Measurements from ENCODE around the gene INHA. TPM values are rescaled to one million over a fixed set of nuclear protein-coding genes. Genes with fewer than 3 reads are reported as not detected.

INHA gene
- total RNA-seq, 1 experiment from 2014 or later = not detected

GRCh38 chr2:219553463-219553963, 18.6 kb upstream of the INHA start:
- DNase-seq (ENCODE audit: low read depth, low spot score) (no peak), ATAC-seq (no peak)
- Histone ChIP-seq H3K27me3 (ENCODE audit: insufficient read depth, low read length) (no peaks in the 10 kb centered on the region), H2AFZ (ENCODE audit: low read depth, low read length, poor library complexity, severe bottlenecking) (no peak overlapping the region), H3K9me3 (ENCODE audit: control insufficient read depth in 1 of 2, insufficient read depth in 1 of 2, low read depth in 1 of 2, low read length in 2 of 2) (no peaks in the 10 kb centered on the region), H4K20me1 (ENCODE audit: insufficient read depth) (no peaks in the 10 kb centered on the region), H3K9me2 (ENCODE audit: insufficient read depth) (no peaks in the 10 kb centered on the region), H3K79me2 (ENCODE audit: insufficient read depth, low read length) (peaks cover 18% of the 10 kb centered on the region; the same call in 1 of the 2 replicates), H3K9ac (ENCODE audit: low read length) (no peak overlapping the region), H3K36me3 (ENCODE audit: control insufficient read depth in 1 of 2, insufficient read depth in 2 of 2, low read length in 2 of 2) (peaks cover 0 to 2% of the 10 kb centered on the region in 2 experiments; a peak in 1 of 4 replicates), H3K4me1 (ENCODE audit: control insufficient read depth in 1 of 2, insufficient read depth in 2 of 2, low read length in 2 of 2) (peaks cover 3 to 19% of the 10 kb centered on the region in 2 experiments; a peak in 3 of 4 replicates), H3K4me3 (replicated peaks in 1 of 2; ENCODE audit: low read depth in 1 of 2, low read length in 2 of 2) (no peak overlapping the region), H3K4me2 (ENCODE audit: low read length) (no peak overlapping the region), H3K27ac (ENCODE audit: low read depth, low read length) (no peak overlapping the region)
- ChIA-PET RAD21 (ENCODE audit: low non-redundant PET in 1 of 2, low total read pairs in 2 of 2, uncharacterized antibody in 2 of 2, unreplicated experiment in 2 of 2) (no interaction called here), POLR2A (no interaction called here), CTCF (no interaction called here)
- intact Hi-C loops (cut with micrococcal nuclease) = no loop called here
- no peak for TF ChIP-seq SIN3A (IDR thresholded peaks at IDR 0.05; ENCODE audit: low read depth)
- no peak for TF ChIP-seq MAX (IDR thresholded peaks at IDR 0.05)
- TF ChIP-seq ZFX (IDR thresholded peaks at IDR 0.05) = no peak
- no peak for TF ChIP-seq ZBTB33 (IDR thresholded peaks at IDR 0.05; ENCODE audit: extremely low read depth, insufficient replicate concordance, low read length)
- TF ChIP-seq CTCF (IDR thresholded peaks at IDR 0.05 in 2 of 3, conservative IDR thresholded peaks at IDR 0.05 in 1 of 3; ENCODE audit: borderline replicate concordance in 1 of 3, insufficient read depth in 1 of 3, low read depth in 2 of 3, low read length in 2 of 3) = no peak
- no peak for TF ChIP-seq EGR1 (IDR thresholded peaks at IDR 0.05; ENCODE audit: low read depth)
- no peak for TF ChIP-seq ZNF274 (IDR thresholded peaks at IDR 0.05; ENCODE audit: low read depth, low read length)
- no peak for TF ChIP-seq POLR2A (IDR thresholded peaks at IDR 0.05; ENCODE audit: borderline replicate concordance, extremely low read depth, insufficient read depth, insufficient read length)
- TF ChIP-seq EZH2 (IDR thresholded peaks at IDR 0.05) = no peak
- no peak for TF ChIP-seq ATF3 (IDR thresholded peaks at IDR 0.05)
- no peak for TF ChIP-seq FOSL1 (IDR thresholded peaks at IDR 0.05; ENCODE audit: low read depth)
- no peak for TF ChIP-seq REST (IDR thresholded peaks at IDR 0.05; ENCODE audit: low read depth)
- TF ChIP-seq JUND (IDR thresholded peaks at IDR 0.05) = no peak
- no peak for TF ChIP-seq TCF7L2 (IDR thresholded peaks at IDR 0.05; ENCODE audit: borderline replicate concordance, extremely low read depth, insufficient read depth, insufficient read length)
- no TSS peak for BruUV-seq (replicated peaks)

All from HCT116 (cell line).